Measurements from ENCODE around the gene ELFN2.

ELFN2 gene, protein sequence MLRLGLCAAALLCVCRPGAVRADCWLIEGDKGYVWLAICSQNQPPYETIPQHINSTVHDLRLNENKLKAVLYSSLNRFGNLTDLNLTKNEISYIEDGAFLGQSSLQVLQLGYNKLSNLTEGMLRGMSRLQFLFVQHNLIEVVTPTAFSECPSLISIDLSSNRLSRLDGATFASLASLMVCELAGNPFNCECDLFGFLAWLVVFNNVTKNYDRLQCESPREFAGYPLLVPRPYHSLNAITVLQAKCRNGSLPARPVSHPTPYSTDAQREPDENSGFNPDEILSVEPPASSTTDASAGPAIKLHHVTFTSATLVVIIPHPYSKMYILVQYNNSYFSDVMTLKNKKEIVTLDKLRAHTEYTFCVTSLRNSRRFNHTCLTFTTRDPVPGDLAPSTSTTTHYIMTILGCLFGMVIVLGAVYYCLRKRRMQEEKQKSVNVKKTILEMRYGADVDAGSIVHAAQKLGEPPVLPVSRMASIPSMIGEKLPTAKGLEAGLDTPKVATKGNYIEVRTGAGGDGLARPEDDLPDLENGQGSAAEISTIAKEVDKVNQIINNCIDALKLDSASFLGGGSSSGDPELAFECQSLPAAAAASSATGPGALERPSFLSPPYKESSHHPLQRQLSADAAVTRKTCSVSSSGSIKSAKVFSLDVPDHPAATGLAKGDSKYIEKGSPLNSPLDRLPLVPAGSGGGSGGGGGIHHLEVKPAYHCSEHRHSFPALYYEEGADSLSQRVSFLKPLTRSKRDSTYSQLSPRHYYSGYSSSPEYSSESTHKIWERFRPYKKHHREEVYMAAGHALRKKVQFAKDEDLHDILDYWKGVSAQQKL

DNA sequence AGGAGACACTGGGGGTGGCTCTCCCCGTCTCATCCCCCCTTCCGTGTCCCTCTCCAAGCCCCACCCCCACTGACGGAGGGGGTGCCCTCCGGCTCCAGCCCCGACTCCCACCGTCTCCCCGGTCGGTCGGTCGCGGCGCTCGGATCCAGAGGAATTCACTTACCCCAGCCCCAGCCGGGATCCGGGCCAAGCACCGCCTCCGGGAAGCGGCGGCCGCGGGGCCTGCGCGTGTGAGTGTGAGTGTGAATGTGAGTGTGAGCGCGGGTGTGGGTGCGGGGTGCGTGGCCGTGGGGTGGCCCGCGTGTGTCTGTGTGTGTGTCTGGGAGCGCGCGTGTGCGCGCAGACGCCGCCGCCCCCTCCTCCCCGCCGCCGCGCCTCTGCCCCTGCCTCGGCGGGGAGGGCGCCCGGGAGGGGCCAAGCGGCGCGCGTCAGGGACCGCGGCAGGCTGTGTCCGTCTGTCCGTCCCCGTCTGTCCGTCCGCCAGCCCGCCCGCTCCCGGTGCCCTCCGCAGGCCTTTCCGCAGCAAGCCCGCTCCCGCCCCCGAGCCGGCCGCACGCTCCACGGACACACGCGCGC is at the start of gene ELFN2:
Gene ELFN2 (minus strand): TSS at position 345 of the 576 bp plus-strand sequence. CDS start 51,945 bp downstream, outside the sequence.
- Histone ChIP-seq H3F3A (ENCODE audit: control insufficient read depth, insufficient read depth) (no peaks in the 10 kb centered on the region), H3K36me3 (ENCODE audit: control insufficient read depth, low read length) (no peaks in the 10 kb centered on the region), H3K27me3 (ENCODE audit: control insufficient read depth, low read length) (peaks cover 76% of the 10 kb centered on the region), H3K4me2 (ENCODE audit: low read length) (no peak within 1 kb of the TSS), H3K9me2 (replicated peaks; ENCODE audit: control insufficient read depth, low read length) (no peaks in the 10 kb centered on the region), H4K20me1 (ENCODE audit: control insufficient read depth, insufficient read depth, low read depth, low read length) (no peaks in the 10 kb centered on the region), H3K79me2 (ENCODE audit: control insufficient read depth, low read length) (no peaks in the 10 kb centered on the region), H3K27ac (ENCODE audit: low read depth, low read length) (no peak within 1 kb of the TSS), H3K9me3 (ENCODE audit: control insufficient read depth, insufficient read depth, low read length) (no peaks in the 10 kb centered on the region), H3K4me3 (ENCODE audit: low read length) (no peak within 1 kb of the TSS), H3K4me1 (ENCODE audit: control insufficient read depth, low read length) (no peaks in the 10 kb centered on the region)
- TF ChIP-seq EZH2phosphoT487 (IDR thresholded peaks at IDR 0.05; ENCODE audit: borderline replicate concordance, low read length) (0 out of 2 replicates have a peak, but pooled peaks have one; percentile 57), CTCF (IDR thresholded peaks at IDR 0.05; ENCODE audit: low read depth, low read length, poor library complexity, severe bottlenecking) (no peak)

DNA sequence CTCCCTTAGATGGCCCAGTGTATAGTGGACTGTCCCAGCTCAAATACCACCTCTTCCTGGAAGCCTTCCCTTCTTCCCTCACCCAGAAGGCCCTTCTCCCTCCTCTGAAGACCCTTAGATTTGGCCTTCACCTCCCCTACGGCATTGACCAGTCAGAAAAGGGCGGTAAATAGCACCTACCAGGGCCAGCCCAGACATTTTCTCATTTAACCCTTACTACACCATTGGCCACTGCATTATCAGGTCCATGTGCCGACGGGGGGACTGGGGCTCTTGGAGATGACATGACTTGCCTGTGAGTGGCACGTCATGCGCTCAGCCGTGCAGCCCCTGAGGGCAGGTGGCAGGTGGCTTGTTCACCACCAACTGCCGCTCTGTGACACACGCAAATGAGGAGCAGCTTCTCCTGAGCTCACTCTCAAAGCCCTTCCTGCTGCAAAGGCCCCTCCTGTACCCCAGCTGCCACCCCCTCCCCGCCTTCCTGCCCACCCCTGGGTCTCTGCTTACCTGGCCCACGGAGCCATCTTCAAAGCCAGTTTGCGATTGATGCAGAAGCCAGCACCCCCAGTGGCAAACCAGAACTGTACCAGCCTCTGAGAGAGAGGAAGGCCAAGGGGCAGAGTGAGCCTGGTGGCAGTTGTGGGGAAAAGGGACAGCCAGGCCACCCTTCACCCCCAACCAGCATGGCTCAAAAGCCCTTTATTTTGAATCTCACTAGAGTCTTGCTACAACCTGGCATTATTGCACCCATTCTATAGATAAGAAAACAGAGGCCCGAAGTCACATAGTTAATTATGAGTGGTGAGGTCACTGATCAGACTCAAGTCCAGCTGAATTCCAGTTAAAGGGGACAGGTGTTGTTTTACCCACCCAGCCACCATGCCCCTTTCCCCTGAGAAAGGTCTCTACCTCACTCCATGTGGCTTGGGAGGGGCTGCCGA is 49.4 kb upstream of the ELFN2 start:
- no peaks in the 10 kb centered on the region for H3K9me2 ChIP-seq (replicated peaks; ENCODE audit: control insufficient read depth, low read length)
- TF ChIP-seq CTCF (IDR thresholded peaks at IDR 0.05; ENCODE audit: low read depth, low read length, poor library complexity, severe bottlenecking) (peak; percentile 56), EZH2phosphoT487 (IDR thresholded peaks at IDR 0.05; ENCODE audit: borderline replicate concordance, low read length) (no peak)
- peaks cover 80% of the 10 kb centered on the region for H3K79me2 ChIP-seq (ENCODE audit: control insufficient read depth, low read length)
- peak overlapping the region; percentile 100 for H3K4me2 ChIP-seq (ENCODE audit: low read length)
- H3K9me3 ChIP-seq (ENCODE audit: control insufficient read depth, insufficient read depth, low read length): no peaks in the 10 kb centered on the region
- H3K36me3 ChIP-seq (ENCODE audit: control insufficient read depth, low read length): peaks cover 96% of the 10 kb centered on the region
- peak overlapping the region; percentile 94 for H3K27ac ChIP-seq (ENCODE audit: low read depth, low read length)
- 0 out of 2 replicates have a peak, but pooled peaks cover 3% of the 10 kb centered on the region for H4K20me1 ChIP-seq (ENCODE audit: control insufficient read depth, insufficient read depth, low read depth, low read length)
- H3F3A ChIP-seq (ENCODE audit: control insufficient read depth, insufficient read depth): peaks cover 32% of the 10 kb centered on the region
- H3K4me3 ChIP-seq (ENCODE audit: low read length): peak overlapping the region; percentile 61
- peaks cover 100% of the 10 kb centered on the region for H3K4me1 ChIP-seq (ENCODE audit: control insufficient read depth, low read length)
- H3K27me3 ChIP-seq (ENCODE audit: control insufficient read depth, low read length): no peaks in the 10 kb centered on the region

DNA sequence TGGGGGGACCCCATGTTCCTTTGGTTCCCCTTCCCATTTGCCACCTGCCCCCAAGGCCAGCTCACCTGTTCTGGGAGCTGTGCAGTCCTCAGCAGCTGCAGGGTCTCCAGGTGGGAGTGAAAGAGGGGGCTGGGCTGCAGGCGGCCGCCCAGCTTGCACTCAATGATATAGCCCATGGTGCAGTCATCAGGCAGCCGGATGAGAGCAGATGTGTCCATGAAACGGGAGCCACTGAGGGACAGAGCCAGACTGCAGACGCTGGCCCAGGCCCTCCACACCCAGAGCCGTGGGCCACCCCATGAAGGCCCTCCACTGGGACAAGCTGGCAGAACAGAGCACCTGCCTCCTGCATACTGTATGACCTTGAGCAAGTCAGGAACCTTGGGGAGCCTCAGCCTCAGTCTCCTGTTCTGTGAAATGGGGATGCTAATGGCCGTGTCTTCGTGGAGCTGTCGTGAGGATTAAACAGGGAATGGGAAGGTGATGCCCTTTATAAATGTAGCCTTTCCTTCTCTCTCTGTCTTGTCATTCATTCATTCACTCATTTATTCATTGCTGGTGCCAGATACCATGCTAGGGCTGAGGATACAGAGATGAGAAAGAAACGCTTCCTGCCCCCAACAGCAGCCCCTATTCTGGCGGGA is 47.3 kb upstream of the ELFN2 start:
- Histone ChIP-seq H3K4me3 (ENCODE audit: low read length) (no peak overlapping the region), H3K79me2 (ENCODE audit: control insufficient read depth, low read length) (peaks cover 64% of the 10 kb centered on the region), H3K27me3 (ENCODE audit: control insufficient read depth, low read length) (no peaks in the 10 kb centered on the region), H3K9me2 (replicated peaks; ENCODE audit: control insufficient read depth, low read length) (no peaks in the 10 kb centered on the region), H3K4me1 (ENCODE audit: control insufficient read depth, low read length) (peaks cover 87% of the 10 kb centered on the region), H3K4me2 (ENCODE audit: low read length) (no peak overlapping the region; the same call in 1 of the 2 replicates), H3F3A (ENCODE audit: control insufficient read depth, insufficient read depth) (peaks cover 27% of the 10 kb centered on the region), H3K9me3 (ENCODE audit: control insufficient read depth, insufficient read depth, low read length) (no peaks in the 10 kb centered on the region), H4K20me1 (ENCODE audit: control insufficient read depth, insufficient read depth, low read depth, low read length) (peaks cover 6% of the 10 kb centered on the region; the same call in 1 of the 2 replicates), H3K36me3 (ENCODE audit: control insufficient read depth, low read length) (peaks cover 95% of the 10 kb centered on the region), H3K27ac (ENCODE audit: low read depth, low read length) (peak overlapping the region; percentile 94)
- TF ChIP-seq CTCF (IDR thresholded peaks at IDR 0.05; ENCODE audit: low read depth, low read length, poor library complexity, severe bottlenecking) (no peak), EZH2phosphoT487 (IDR thresholded peaks at IDR 0.05; ENCODE audit: borderline replicate concordance, low read length) (no peak)

Measured in DOHH2 (cell line).